KBM-7 (cell line): Measurements from ENCODE around the gene DLGAP1.
"Not testable (repeated sequence)": the region's sequence is repeated elsewhere in the genome, so short reads cannot be mapped to it uniquely, and the experiment has no call there.

Experiments used
- DNase-seq: peaks from one replicate; pipeline ENCODE4 v3.0.0-alpha.2; 2015
- in situ Hi-C: fragments of 300-500 bp; cut with MboI; formaldehyde crosslinking; loops from 2 replicates; pipeline ENCODE4 v1.14.3; 2020; ENCODE audit warnings: low sequenced_read_pairs, low pct_unique_long_range_greater_than_20kb, mixed read lengths

DLGAP1 gene

GRCh38 chr18:4399929-4400328, 55.2 kb downstream of the DLGAP1 start:
- DNase-seq, result no peak
- in situ Hi-C loops, result no loop called here

DNA sequence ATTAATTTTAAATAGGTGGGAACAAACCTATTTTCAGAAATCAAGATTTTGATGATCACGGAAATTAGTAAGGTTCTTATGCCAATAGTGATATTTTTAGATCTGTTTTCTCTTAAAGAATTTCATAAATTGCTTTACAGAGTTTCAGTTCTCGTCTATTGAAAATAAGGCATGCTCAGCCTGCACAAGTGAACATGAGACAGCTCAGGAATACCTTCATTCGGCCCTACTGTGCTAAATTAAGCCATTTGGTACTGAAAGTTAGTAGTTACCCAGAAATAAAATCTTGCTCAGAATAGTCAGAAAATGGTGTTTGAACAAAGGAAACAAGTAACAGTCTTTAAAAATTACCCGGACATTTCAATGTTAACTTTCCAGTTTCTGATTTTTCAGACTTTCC, 60.4 kb downstream of the DLGAP1 start:
- in situ Hi-C loops, result no loop called here

GRCh38 chr18:4391859-4392258, 63.2 kb downstream of the DLGAP1 start:
- in situ Hi-C loops, result no loop called here
- DNase-seq, result no peak

More for the DNA sequence above, 60.4 kb downstream of the DLGAP1 start:
- no peak for DNase-seq

- in situ Hi-C loops, result no loop called here
- no peak for DNase-seq
Observed at GRCh38 chr18:4385876-4386275, 69.2 kb downstream of the DLGAP1 start.

- in situ Hi-C loops, result no loop called here
- no peak for DNase-seq
Observed at GRCh38 chr18:4384932-4385331, 70.2 kb downstream of the DLGAP1 start.

DNA sequence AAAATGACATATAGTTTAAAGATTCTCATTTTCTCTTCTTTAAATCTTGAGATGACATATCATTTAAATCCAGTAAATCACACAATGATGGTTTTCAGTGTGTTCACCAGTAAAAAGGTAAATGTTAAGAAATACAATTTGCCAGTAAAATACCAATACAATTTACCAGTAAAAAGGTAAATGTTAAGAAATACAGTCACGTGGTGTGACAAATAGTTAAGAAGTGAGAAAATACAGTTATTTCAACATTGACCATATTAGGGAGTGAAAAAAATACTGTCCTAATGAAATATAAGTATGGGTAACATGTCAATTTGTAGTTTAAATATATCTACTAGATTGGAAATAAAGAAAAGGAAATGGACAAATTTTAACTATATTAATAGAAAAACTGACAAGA, 80.5 kb downstream of the DLGAP1 start:
- in situ Hi-C loops, result no loop called here
- no peak for DNase-seq

DNA sequence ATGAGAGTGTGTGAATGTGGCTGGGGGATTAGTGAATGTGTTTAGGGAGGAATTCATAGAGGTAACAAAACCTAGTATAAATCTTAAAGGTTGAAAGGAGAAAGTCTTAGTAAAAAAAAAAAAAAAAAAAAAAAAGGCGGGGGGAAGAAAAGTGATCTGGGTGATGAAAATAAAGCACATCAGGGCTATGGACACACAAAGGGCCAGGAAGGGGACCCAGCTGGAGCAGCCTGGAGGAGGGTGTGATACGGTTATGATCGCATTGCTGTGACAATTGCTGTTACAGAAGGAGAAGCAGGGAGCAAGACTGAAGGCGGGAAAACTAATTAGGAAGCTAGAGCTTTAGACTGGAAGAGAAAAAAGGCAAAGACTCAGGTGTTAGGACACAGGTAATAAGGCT, 85.4 kb downstream of the DLGAP1 start:
- DNase-seq, result no peak
- in situ Hi-C loops, result no loop called here

DNA sequence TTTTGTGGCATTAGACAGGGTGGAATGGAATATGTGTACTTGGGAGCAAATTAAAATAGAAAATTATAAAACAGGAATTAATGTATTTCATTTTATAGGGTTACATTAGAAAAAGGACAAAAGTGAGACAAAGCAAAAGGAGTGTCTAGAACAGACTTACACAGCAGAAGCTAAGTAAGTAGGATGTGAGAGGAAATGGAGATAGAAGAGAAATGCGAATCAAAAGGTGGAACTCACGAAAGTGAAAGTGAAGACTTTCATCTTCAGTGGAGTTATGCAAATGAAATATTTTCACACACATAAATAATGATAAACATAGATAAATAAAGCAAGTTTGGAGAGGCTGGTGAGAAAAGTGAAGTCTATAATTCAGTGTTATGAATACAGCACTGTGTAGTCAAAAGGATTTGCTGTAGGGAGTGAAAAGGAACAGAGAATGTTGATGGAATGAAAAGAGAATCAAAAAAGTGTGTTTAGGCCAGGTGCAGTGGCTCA, 94.8 kb downstream of the DLGAP1 start:
- no peak for DNase-seq
- in situ Hi-C loops, result no loop called here

- in situ Hi-C loops, result no loop called here
- DNase-seq, result no peak
Observed at GRCh38 chr18:4358618-4359017, 96.5 kb downstream of the DLGAP1 start.

GRCh38 chr18:4357579-4357978, 97.5 kb downstream of the DLGAP1 start:
- DNase-seq, result no peak
- in situ Hi-C loops, result no loop called here

- in situ Hi-C loops, result no loop called here
- no peak for DNase-seq
Observed at GRCh38 chr18:4356929-4357328, 98.2 kb downstream of the DLGAP1 start.

GRCh38 chr18:4353853-4354418, 101.2 kb downstream of the DLGAP1 start:
- DNase-seq, result no peak
- in situ Hi-C loops, result no loop called here

GRCh38 chr18:4352746-4353551, 102.2 kb downstream of the DLGAP1 start:
- no peak for DNase-seq
- in situ Hi-C loops, result no loop called here

- no peak for DNase-seq
- in situ Hi-C loops, result no loop called here
Observed at GRCh38 chr18:4351005-4351404, 104.1 kb downstream of the DLGAP1 start.

- no peak for DNase-seq
- in situ Hi-C loops, result no loop called here
Observed at GRCh38 chr18:4335386-4335785, 119.7 kb downstream of the DLGAP1 start.

- in situ Hi-C loops, result no loop called here
- DNase-seq, result no peak
Observed at GRCh38 chr18:4333043-4333442, 122.1 kb downstream of the DLGAP1 start.

DNA sequence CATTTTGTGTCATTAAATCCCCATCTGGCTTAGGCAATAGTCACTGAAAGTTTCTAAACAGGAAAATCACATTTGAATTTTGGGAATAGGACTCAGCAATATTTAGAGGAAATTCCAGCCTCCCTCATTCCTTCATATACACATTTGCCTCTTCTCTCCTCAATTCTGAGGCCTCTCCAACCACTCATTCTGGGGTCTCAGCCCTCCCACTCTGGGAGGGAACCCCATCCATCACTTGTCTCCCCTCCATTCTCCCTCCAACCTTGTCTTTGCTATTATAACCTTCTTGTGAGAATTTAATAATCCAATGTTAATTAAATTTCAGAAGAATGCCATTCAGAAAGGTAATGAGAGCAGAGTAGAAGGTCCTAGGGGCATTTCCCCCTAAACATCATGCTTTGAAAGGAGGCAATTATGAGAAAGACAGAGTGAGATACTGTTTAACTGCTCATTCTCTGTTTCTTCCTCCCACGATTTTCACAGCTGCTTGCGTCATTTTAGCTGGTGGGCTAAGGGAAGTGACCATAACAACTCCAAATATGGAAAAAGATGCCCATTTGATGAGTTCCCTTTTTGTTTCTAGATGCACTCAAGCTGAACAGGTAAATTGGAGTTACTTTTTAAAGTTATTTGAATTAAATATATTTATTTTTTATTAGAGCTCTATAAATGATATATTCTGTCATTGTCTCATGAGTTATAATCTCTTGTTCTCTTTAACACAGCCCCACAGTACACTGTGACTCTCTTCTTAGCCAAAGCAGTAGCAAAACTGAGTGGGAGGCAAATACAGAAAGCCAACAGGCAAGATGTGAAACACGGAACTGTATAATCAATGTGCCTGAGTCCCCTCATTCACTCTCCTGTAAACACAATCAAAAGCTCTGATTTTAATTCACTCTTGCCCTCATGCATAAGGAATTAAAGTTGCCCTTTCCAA, 135.1 kb downstream of the DLGAP1 start:
- DNase-seq, result no peak

DNA sequence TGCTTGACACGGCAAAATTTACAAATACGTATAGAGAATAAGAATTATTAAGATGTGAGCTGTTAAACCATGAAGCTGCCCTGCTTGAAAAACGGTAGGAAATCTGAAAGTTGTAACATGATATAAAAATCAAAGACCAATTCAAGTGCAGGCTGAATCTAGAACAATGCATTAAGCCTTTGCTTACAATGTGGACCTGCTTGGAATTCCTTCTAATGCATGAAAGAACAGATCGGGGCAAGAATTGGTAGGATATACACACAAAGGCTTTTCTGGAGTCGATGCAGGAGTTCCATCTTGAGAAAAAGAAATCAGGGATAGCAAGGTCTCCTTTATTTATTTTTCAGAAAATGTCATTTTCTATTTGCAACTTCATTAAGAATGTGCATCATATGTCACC, 136.8 kb downstream of the DLGAP1 start:
- no peak for DNase-seq

More for the DNA sequence above, 135.1 kb downstream of the DLGAP1 start:
- in situ Hi-C loops, result no loop called here

DNA sequence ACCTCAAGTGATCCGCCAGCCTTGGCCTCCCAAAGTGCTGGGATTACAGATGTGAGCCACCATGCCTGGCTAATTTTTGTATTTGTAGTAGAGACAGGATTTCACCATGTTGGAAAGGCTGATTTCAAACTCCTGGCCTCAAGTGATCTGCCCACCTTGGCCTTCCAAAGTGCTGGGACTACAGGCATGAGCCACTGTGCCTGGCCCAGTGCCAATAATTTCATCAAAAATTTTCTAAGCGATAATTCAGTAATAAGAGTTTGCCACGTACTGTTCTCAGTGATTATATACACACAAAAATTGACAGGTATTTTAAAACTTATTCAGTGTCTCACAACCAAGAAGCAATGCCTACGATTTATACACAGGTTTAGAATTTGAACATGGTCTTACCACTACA, 143.2 kb downstream of the DLGAP1 start:
- DNase-seq, in situ Hi-C loops: not testable (repeated sequence)

More for the DNA sequence above, 136.8 kb downstream of the DLGAP1 start:
- in situ Hi-C loops, result no loop called here

DNA sequence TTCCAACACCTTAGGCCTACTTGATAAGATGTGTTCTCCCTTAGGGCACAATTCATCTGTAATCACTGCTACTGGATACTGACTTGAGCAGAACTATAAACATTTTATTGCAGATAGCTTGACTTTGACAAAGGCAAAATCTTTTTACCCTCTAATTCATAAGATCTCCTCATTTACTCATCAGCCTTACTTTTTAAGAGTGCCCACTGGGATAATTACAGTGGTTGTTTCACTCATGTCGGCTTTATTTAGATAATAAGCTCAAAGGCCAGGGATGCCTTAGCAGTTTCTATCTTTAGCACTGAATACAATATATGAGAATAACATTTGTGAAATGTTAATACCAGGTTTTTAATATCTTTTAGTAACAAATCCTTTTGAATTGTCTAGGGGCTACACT, 144.0 kb downstream of the DLGAP1 start:
- DNase-seq, result no peak
- in situ Hi-C loops, result no loop called here
